ENCODE results near the gene NHSL1. TPM values are rescaled to one million over a fixed set of nuclear protein-coding genes. Genes with fewer than 3 reads are reported as not detected.

Gene NHSL1
- total and polyA plus RNA-seq, 7 donors, result 0.08 to 2.3 (median 1.2) TPM

DNA sequence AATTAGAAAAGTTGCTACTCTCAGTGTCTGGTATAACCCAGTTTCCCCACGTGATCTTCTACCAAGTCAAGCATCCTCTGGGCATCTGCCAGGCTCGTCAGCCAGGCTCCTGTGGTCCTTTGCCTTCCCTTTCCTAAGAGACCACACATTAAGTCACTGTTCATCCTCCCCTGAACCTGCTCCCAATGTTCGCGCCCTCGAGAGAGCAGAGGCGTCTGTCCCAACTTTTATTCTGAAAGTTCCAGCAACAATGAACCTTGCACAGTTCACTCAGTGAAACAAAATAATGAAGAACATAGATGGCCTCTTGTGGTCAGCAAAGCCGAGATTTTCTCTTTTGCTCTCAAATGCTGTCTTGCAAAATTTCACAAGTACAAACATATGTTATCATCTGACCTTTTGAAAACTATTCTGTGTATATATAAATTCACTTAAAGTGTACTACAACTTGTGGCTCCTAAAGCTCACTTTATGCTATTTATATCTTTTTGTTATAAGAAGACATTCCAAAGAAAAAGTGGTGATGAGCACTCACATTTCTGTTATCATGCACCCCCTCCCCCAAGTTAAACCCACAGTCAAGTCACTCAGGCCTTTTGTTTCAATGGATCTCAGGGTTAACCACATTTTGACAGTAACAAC lies 39.2 kb upstream of the NHSL1 start:
- 43 to 69% (median 66%) methylated on average over 7 of the region's 7 CpGs for WGBS, 3 donors

DNA sequence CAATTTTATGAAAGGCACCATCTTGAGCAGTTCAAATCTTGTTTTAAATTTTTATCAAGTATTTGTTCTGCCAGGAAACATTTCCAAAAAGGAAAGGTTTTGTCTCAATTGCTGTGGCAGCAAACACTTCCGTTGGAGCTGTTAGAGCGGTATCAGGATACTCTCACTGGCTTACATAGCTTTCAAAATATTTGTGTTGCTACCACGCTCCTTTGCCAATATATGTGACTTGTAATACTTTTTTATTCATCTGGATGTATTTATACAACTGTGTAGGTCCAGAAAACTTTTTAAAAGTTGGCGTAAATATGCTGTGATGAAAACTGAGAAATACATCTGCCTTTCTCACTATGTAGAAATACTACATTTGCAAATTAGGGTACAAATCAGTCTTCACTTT lies 37.8 kb upstream of the NHSL1 start:
- Histone ChIP-seq H3K9me3 (no peaks in the 10 kb centered on the region), H3K4me1 (no peaks in the 10 kb centered on the region), H3K36me3 (ENCODE audit: insufficient read depth in 1 of 2, low read depth in 1 of 2) (no peaks in the 10 kb centered on the region), H3K27me3 (ENCODE audit: insufficient read depth in 3 of 3, low read length in 2 of 3) (no peaks in the 10 kb centered on the region), H3K4me3 (no peak overlapping the region), H3K27ac (no peak overlapping the region)
- no peak for ATAC-seq
- no peak for TF ChIP-seq CTCF (IDR thresholded peaks at IDR 0.05)
- WGBS, 3 donors, result 20 to 45% (median 37%) methylated on average over 4 of the region's 4 CpGs
- intact Hi-C loops (cut with DNase I), result no loop called here
- no peak for DNase-seq

More for the DNA sequence above, 39.2 kb upstream of the NHSL1 start:
- Histone ChIP-seq H3K9me3 (no peaks in the 10 kb centered on the region), H3K27ac (no peak overlapping the region), H3K36me3 (ENCODE audit: insufficient read depth in 1 of 2, low read depth in 1 of 2) (no peaks in the 10 kb centered on the region), H3K27me3 (ENCODE audit: insufficient read depth in 3 of 3, low read length in 2 of 3) (no peaks in the 10 kb centered on the region), H3K4me1 (no peaks in the 10 kb centered on the region), H3K4me3 (no peak overlapping the region)
- ATAC-seq (no peak), DNase-seq (peak in 1 of 2 donors; percentile 41)
- intact Hi-C loops (cut with DNase I), result no loop called here
- TF ChIP-seq CTCF (IDR thresholded peaks at IDR 0.05), result no peak

- Histone ChIP-seq H3K4me1 (no peaks in the 10 kb centered on the region), H3K27ac (no peak overlapping the region), H3K36me3 (ENCODE audit: insufficient read depth in 1 of 2, low read depth in 1 of 2) (no peaks in the 10 kb centered on the region), H3K4me3 (no peak overlapping the region), H3K27me3 (ENCODE audit: insufficient read depth in 3 of 3, low read length in 2 of 3) (no peaks in the 10 kb centered on the region), H3K9me3 (no peaks in the 10 kb centered on the region)
- DNase-seq (no peak), ATAC-seq (peak in 1 of 4 donors; percentile 43)
- 77 to 81% (median 78%) methylated on average over 6 of the region's 6 CpGs for WGBS, 3 donors
- intact Hi-C loops (cut with DNase I), result no loop called here
- TF ChIP-seq CTCF (IDR thresholded peaks at IDR 0.05), result no peak
Observed at GRCh38 chr6:138535728-138536455, 36.6 kb upstream of the NHSL1 start.

DNA sequence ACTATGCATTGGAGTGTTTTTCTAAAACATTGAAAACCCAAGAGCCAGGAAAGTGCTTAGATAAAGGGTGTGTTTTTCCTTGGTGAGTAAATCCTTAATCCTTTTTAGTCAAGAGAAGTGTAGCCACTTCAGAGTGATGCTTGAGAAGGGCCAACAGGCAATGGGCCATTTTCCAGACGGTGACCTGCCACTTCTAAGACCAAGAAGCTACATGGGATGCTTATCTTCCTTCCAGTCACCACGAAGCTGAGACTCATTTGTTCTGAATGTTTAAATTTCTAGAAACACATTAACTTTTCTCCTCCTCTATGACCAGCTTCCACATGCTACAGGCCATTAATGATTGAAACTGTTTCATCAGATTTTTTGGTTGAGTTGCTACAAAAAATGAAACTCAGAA lies 34.4 kb upstream of the NHSL1 start:
- Histone ChIP-seq H3K27me3 (ENCODE audit: insufficient read depth in 3 of 3, low read length in 2 of 3) (no peaks in the 10 kb centered on the region), H3K9me3 (no peaks in the 10 kb centered on the region), H3K27ac (no peak overlapping the region), H3K36me3 (ENCODE audit: insufficient read depth in 1 of 2, low read depth in 1 of 2) (no peaks in the 10 kb centered on the region), H3K4me3 (no peak overlapping the region), H3K4me1 (no peaks in the 10 kb centered on the region)
- intact Hi-C loops (cut with DNase I), result no loop called here
- TF ChIP-seq CTCF (IDR thresholded peaks at IDR 0.05), result no peak
- WGBS, 3 donors, result 91 to 94% (median 94%) methylated on average over 2 of the region's 2 CpGs
- DNase-seq (no peak), ATAC-seq (no peak)

Measured in psoas muscle (tissue), 8 donors.